Suprapubic skin (tissue), 4 donors: ENCODE measurements around the gene BEST3. TPM values are rescaled to one million over a fixed set of nuclear protein-coding genes. Genes with fewer than 3 reads are reported as not detected.

Experiments used
- DNase-seq, 2 donors: peaks; one replicate each; pipeline ENCODE4 v3.0.0-alpha.2; 2019; ENCODE audit warnings: low spot score in 2 of 2
- H3K27ac ChIP-seq: fragments of 200-600 bp; sonication (generic); one replicate; pipeline ENCODE4 v1.5.1; 2019
- H3K27me3 ChIP-seq: fragments of 200-600 bp; sonication (generic); one replicate; pipeline ENCODE4 v1.5.1; 2019
- H3K36me3 ChIP-seq: fragments of 200-600 bp; sonication (generic); one replicate; pipeline ENCODE4 v1.5.1; 2019
- H3K4me1 ChIP-seq: fragments of 200-600 bp; sonication (generic); one replicate; pipeline ENCODE4 v1.5.1; 2019
- H3K4me3 ChIP-seq: fragments of 200-600 bp; sonication (generic); one replicate; pipeline ENCODE4 v1.5.1; 2019; ENCODE audit warnings: mild to moderate bottlenecking
- H3K9me3 ChIP-seq: fragments of 200-600 bp; sonication (generic); one replicate; pipeline ENCODE4 v1.5.1; 2019
- EP300 ChIP-seq: sonication (generic); formaldehyde crosslinking; IDR thresholded peaks from one replicate; pipeline ENCODE4 v1.6.1; 2017; ENCODE audit warnings: antibody characterized with exemption
- POLR2A ChIP-seq, 2 donors: fragments of 450-650 bp; IDR thresholded peaks; one replicate each; pipeline ENCODE4 v1.6.1; 2017; ENCODE audit warnings: antibody characterized with exemption in 2 of 2, mild to moderate bottlenecking in 2 of 2, moderate library complexity in 2 of 2
- POLR2AphosphoS5 ChIP-seq, 3 donors: sonication (generic); formaldehyde crosslinking; IDR thresholded peaks; one replicate each; pipeline ENCODE4 v1.6.1; 2017; ENCODE audit warnings: antibody characterized with exemption in 3 of 3
- WGBS: methylation state at CpG from one replicate; pipeline ENCODE4 v1.1.5; 2018; 5-methylcytosine and 5-hydroxymethylcytosine counted together
- total RNA-seq, 4 donors: library from RNA; depleted of rRNA; stranded (reverse); fragments of >200 nt; gene quantifications; one replicate each; pipeline ENCODE4 v1.1.0, GENCODE V29; 2016
- TF ChIP-seq, protein P1 (sequence below), 2 donors: fragments of 200-600 bp in 1 of 2; fragments of 450-650 bp in 1 of 2; sonication (generic) in 1 of 2; IDR thresholded peaks; one replicate each; pipeline ENCODE4 v1.5.1; 2016 to 2019; ENCODE audit warnings: antibody characterized with exemption in 2 of 2, mild to moderate bottlenecking in 1 of 2, moderate library complexity in 1 of 2

The BEST3 gene
- total RNA-seq, 4 donors from 2014 or later, result 0.52 to 0.98 TPM; not detected in 2

DNA sequence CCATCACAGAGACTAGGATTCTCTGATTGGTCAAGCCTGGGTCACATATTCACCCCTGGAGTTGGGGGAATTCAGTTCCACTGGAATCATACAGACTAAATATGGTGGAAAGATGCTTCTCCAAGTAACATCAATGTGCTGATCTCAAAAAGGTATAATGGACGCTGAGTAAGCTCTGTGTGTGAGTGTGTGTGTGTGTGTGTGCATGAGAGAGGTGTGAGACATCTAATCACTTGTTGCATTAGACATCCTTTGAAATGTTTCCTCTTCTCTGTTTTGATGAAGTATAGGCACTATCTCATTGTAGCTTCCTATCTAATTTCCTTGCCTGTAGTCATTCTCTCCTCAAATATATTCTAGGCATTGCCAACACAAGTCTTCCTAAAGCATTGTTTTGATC lies 34.5 kb upstream of the BEST3 start:
- TF ChIP-seq POLR2AphosphoS5 (IDR thresholded peaks at IDR 0.05) (no peak), EP300 (no peak), POLR2A (IDR thresholded peaks at IDR 0.05) (no peak)
- TF ChIP-seq, protein P1, sequence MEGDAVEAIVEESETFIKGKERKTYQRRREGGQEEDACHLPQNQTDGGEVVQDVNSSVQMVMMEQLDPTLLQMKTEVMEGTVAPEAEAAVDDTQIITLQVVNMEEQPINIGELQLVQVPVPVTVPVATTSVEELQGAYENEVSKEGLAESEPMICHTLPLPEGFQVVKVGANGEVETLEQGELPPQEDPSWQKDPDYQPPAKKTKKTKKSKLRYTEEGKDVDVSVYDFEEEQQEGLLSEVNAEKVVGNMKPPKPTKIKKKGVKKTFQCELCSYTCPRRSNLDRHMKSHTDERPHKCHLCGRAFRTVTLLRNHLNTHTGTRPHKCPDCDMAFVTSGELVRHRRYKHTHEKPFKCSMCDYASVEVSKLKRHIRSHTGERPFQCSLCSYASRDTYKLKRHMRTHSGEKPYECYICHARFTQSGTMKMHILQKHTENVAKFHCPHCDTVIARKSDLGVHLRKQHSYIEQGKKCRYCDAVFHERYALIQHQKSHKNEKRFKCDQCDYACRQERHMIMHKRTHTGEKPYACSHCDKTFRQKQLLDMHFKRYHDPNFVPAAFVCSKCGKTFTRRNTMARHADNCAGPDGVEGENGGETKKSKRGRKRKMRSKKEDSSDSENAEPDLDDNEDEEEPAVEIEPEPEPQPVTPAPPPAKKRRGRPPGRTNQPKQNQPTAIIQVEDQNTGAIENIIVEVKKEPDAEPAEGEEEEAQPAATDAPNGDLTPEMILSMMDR (IDR thresholded peaks at IDR 0.05), result no peak
- 74% methylated on average over 1 of the region's 1 CpG for WGBS

DNA sequence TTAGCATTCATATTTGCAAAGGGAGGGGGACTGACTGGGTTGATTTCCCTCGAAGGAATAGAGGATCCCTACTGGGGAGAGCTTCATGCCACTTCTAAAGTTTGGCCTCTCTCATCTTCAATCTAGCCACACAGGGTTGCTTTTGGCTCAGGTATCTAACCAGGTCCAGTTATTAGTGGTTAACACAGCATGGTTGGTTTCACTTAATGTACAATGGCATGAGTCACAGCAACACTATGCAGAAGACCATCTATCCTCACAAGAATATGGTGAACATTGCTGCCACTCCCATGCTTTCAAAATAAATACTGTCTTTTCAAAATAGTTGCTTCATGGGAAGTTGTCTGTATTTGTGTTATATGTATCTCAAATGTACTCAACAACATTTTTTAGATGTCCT lies 33.0 kb upstream of the BEST3 start:
- WGBS, result 61% methylated on average over 1 of the region's 1 CpG
- Histone ChIP-seq H3K4me1 (no peaks in the 10 kb centered on the region), H3K9me3 (no peaks in the 10 kb centered on the region), H3K27me3 (no peaks in the 10 kb centered on the region), H3K4me3 (no peak overlapping the region), H3K27ac (no peak overlapping the region), H3K36me3 (no peaks in the 10 kb centered on the region)
- no peak for DNase-seq
- no peak for TF ChIP-seq POLR2AphosphoS5 (IDR thresholded peaks at IDR 0.05)
- TF ChIP-seq, protein P1 (IDR thresholded peaks at IDR 0.05), result no peak
- TF ChIP-seq POLR2A (IDR thresholded peaks at IDR 0.05), result no peak
- TF ChIP-seq EP300, result no peak

More for the DNA sequence above, 34.5 kb upstream of the BEST3 start:
- Histone ChIP-seq H3K4me3 (no peak overlapping the region), H3K36me3 (no peaks in the 10 kb centered on the region), H3K27me3 (no peaks in the 10 kb centered on the region), H3K27ac (no peak overlapping the region), H3K9me3 (no peaks in the 10 kb centered on the region), H3K4me1 (peaks cover 5% of the 10 kb centered on the region)
- DNase-seq, result no peak

DNA sequence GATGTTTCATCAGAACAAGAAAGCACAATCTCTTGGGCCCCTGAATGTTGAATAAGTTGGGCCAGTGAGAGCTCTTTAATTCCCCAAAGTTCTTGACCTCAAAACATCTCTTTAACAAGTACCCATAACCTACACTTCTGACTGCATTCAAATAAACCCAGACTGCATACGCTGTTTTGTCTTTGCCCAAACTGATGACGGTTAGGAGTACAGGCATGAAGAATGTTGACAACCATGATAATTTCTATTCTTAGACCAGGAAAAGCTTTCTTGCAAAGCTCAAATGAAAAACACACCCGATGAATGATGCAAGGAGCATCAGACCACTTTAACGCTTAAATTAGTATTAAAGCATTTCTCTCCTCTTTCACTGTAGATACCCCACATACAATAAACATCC lies 27.8 kb upstream of the BEST3 start:
- no peaks in the 10 kb centered on the region for H3K4me1 ChIP-seq
- TF ChIP-seq POLR2AphosphoS5 (IDR thresholded peaks at IDR 0.05) (no peak), EP300 (no peak), POLR2A (IDR thresholded peaks at IDR 0.05) (no peak)
- TF ChIP-seq, protein P1 (IDR thresholded peaks at IDR 0.05), result no peak
- no peak for DNase-seq
- no peaks in the 10 kb centered on the region for H3K9me3 ChIP-seq
- H3K4me3 ChIP-seq, result no peak overlapping the region
- no peak overlapping the region for H3K27ac ChIP-seq
- no peaks in the 10 kb centered on the region for H3K36me3 ChIP-seq
- WGBS, result 72% methylated on average over 4 of the region's 4 CpGs
- no peaks in the 10 kb centered on the region for H3K27me3 ChIP-seq

DNA sequence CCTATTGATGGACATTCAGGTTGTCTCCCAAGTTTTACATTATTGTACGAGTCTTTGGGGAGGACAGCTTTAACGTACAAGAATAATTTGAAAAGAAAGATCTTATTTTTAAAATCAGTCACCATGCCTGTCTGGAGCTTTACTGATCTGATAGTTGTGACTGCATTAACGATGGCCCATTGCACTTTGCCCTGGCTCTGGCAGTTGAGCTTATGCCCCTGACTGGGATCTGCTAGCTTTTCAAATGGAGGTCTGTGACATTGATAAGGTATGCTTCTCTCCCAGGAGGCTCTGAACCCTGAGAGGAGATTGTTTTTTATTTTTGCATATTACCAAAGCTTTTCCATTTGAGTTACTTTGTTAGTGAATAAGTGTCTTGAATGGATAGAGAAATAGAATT lies 21.6 kb upstream of the BEST3 start:
- H3K27me3 ChIP-seq, result no peaks in the 10 kb centered on the region
- no peaks in the 10 kb centered on the region for H3K36me3 ChIP-seq
- no peak overlapping the region for H3K27ac ChIP-seq
- TF ChIP-seq POLR2AphosphoS5 (IDR thresholded peaks at IDR 0.05) (no peak), EP300 (no peak), POLR2A (IDR thresholded peaks at IDR 0.05) (no peak)
- TF ChIP-seq, protein P1 (IDR thresholded peaks at IDR 0.05), result no peak
- no peak for DNase-seq
- no peaks in the 10 kb centered on the region for H3K4me1 ChIP-seq
- WGBS, result 82% methylated on average over 3 of the region's 3 CpGs
- H3K9me3 ChIP-seq, result no peaks in the 10 kb centered on the region
- H3K4me3 ChIP-seq, result no peak overlapping the region

DNA sequence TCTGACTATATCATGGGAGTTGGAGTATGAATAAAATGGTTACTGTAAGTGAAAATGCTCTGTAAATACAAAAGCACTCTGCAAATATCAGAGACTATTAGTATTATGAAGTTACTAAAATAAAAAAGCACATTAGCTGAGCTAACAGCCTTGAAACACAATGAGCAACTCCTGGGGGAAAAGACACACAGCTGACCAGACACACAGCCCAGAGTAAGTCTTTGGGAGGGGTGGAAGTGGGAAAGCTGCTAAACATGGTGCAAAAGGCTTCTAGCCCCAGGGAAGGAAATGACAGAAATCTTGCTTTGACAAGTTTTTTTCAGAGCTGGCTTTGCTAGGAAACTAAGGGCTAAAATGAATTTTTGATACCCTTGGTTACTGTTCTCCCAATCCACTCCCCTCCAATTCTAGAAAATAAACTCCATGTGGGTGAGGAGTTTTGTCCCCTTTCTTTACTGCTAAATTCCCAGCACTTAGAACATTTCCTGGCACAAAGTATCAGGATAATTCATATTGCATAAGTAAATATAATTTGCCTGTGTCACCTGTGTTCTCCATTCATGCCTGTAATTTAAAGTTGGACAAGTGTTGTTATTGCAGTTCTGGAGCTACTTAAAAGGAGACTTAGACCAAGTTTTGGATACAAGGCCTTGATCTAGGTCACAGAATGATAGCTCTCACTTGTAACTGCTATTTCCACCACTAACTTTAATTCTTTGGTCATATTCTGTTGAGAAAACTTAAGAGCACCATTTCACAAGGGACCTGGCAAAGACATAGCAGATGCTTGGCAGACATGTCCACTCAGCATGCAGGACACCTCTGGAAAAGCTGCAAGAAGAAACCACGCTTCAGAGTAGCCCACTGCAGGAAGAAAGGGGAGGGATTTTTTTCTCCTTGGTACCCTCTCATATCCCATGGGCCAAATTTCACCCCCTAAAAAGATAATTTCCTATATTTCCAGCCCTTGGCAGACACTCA lies 20.5 kb upstream of the BEST3 start:
- no peaks in the 10 kb centered on the region for H3K27me3 ChIP-seq
- no peaks in the 10 kb centered on the region for H3K36me3 ChIP-seq
- H3K27ac ChIP-seq, result no peak overlapping the region
- TF ChIP-seq, protein P1 (IDR thresholded peaks at IDR 0.05), result no peak
- TF ChIP-seq EP300, result no peak
- TF ChIP-seq POLR2AphosphoS5 (IDR thresholded peaks at IDR 0.05), result no peak
- no peak for TF ChIP-seq POLR2A (IDR thresholded peaks at IDR 0.05)
- WGBS, result 60% methylated on average over 1 of the region's 1 CpG
- no peaks in the 10 kb centered on the region for H3K9me3 ChIP-seq
- H3K4me1 ChIP-seq, result no peaks in the 10 kb centered on the region
- H3K4me3 ChIP-seq, result no peak overlapping the region
- DNase-seq, result no peak
